ENCODE measurements around the gene PDCD10. TPM values are rescaled to one million over a fixed set of nuclear protein-coding genes. Genes with fewer than 3 reads are reported as not detected.

PDCD10 gene
- total and polyA plus RNA-seq, 2 donors (not counting 1 experiment from before 2014, with no cell fraction given), result 25.7 to 58.0 TPM

GRCh38 chr3:167736264-167736787 is 1.6 kb upstream of the PDCD10 start:
- peak overlapping the region; percentile 87 for H3K9ac ChIP-seq (ENCODE audit: low read length)
- H3K4me1 ChIP-seq (ENCODE audit: control insufficient read depth in 2 of 2, insufficient read depth in 2 of 2, low read length in 2 of 2), result peaks cover 7 to 39% of the 10 kb centered on the region in 2 donors
- H4K20me1 ChIP-seq (ENCODE audit: control insufficient read depth, insufficient read depth, low read length, poor library complexity, severe bottlenecking), result peaks cover 15% of the 10 kb centered on the region
- 18% methylated on average over 4 of the region's 7 CpGs for WGBS (ENCODE audit: insufficient coverage)
- peaks cover 73% of the 10 kb centered on the region for H3K79me2 ChIP-seq (ENCODE audit: control insufficient read depth, insufficient read depth, low read length)
- H3K4me3 ChIP-seq (ENCODE audit: control extremely low read depth in 1 of 5, extremely low read depth in 1 of 5, insufficient read depth in 1 of 5, low read depth in 2 of 5, low read length in 4 of 5), result peak overlapping the region; percentile 85 to 99 (median 90)
- TF ChIP-seq EZH2 (IDR thresholded peaks at IDR 0.05; ENCODE audit: borderline replicate concordance, insufficient read depth, low read depth, low read length, poor library complexity, severe bottlenecking), result no peak
- no peak for TF ChIP-seq CTCF (IDR thresholded peaks at IDR 0.05)
- CTCF ChIA-PET, result interaction anchor here (1.0 to 3.3 kb wide), 5 partner anchors 9 to 145 kb away, joined by 3 to 32 read pairs (median 5); no protein-coding TSS in a partner anchor
- no peaks in the 10 kb centered on the region for H3K27me3 ChIP-seq (replicated peaks in 1 of 4; ENCODE audit: control extremely low read depth in 1 of 4, control insufficient read depth in 3 of 4, insufficient read depth in 4 of 4, low read length in 3 of 4)
- H3K9me3 ChIP-seq (ENCODE audit: control extremely low read depth in 1 of 3, control insufficient read depth in 2 of 3, insufficient read depth in 1 of 3, low read length in 2 of 3), result no peaks in the 10 kb centered on the region
- H3K36me3 ChIP-seq (replicated peaks in 1 of 2; ENCODE audit: control extremely low read depth in 1 of 2, control insufficient read depth in 1 of 2, extremely low read depth in 1 of 2, insufficient read depth in 2 of 2, low read length in 1 of 2), result peaks cover 6% of the 10 kb centered on the region in 2 experiments
- ATAC-seq (ENCODE audit: low read depth) (no peak), DNase-seq (no peak)
- no peaks in the 10 kb centered on the region for H3K9me3 Mint-ChIP-seq (ENCODE audit: insufficient read depth)
- H3K4me3 Mint-ChIP-seq, result no peak overlapping the region
- H3K27ac ChIP-seq (ENCODE audit: low read length in 2 of 2), result peak overlapping the region in 1 of 2 donors; percentile 72
- POLR2A ChIA-PET, result interaction anchor here (1.8 kb wide), 1 partner anchor 13 kb away, joined by 12 read pairs; no protein-coding TSS in a partner anchor
- peak overlapping the region; percentile 94 for H2AFZ ChIP-seq (ENCODE audit: insufficient read depth, low read depth, low read length, poor library complexity, severe bottlenecking)
- H3K27ac Mint-ChIP-seq, result peak overlapping the region; percentile 44
- peaks cover 31% of the 10 kb centered on the region for H3K4me1 Mint-ChIP-seq
- intact Hi-C loops (cut with micrococcal nuclease), result no loop called here
- no peaks in the 10 kb centered on the region for H3K27me3 Mint-ChIP-seq
- peak overlapping the region; percentile 85 for H3K4me2 ChIP-seq (replicated peaks; ENCODE audit: low read depth, low read length, poor library complexity, severe bottlenecking)
